T-helper 17 cell (primary cell): Measurements from ENCODE around the gene ARHGAP19. TPM values are rescaled to one million over a fixed set of nuclear protein-coding genes. Genes with fewer than 3 reads are reported as not detected.
A peak's percentile ranks its signal among the peaks of the same experiment; 100 is the strongest.
"Not testable (repeated sequence)": the region's sequence is repeated elsewhere in the genome, so short reads cannot be mapped to it uniquely, and the experiment has no call there.

Experiments used
- ATAC-seq: fragments of 150-1000 bp; cut with Tn5 transposase; 2 replicates; pipeline ENCODE4 v1.10.0; 2021; ENCODE audit warnings: mild to moderate bottlenecking, moderate library complexity
- DNase-seq, 3 donors: peaks; one replicate each; pipeline versions ENCODE4 v3.0.0 to v3.0.0-alpha.2; 2020 to 2021
- H3K9me3 ChIP-seq: one replicate; pipeline ENCODE4 v1.7.0; 2013; ENCODE audit warnings: low read length, mild to moderate bottlenecking; ENCODE audit not compliant: control insufficient read depth, poor library complexity, severe bottlenecking
- H3K27ac Mint-ChIP-seq: one replicate; pipeline ENCODE4 v1.8.0; 2022; ENCODE audit warnings: mild to moderate bottlenecking, moderate library complexity, mixed read lengths
- H3K27me3 Mint-ChIP-seq: one replicate; pipeline ENCODE4 v1.8.0; 2022; ENCODE audit warnings: mixed read lengths
- H3K36me3 Mint-ChIP-seq: one replicate; pipeline ENCODE4 v1.8.0; 2022; ENCODE audit warnings: low read depth, mixed read lengths
- H3K4me1 Mint-ChIP-seq: one replicate; pipeline ENCODE4 v1.8.0; 2022; ENCODE audit warnings: mild to moderate bottlenecking, mixed read lengths
- H3K4me3 Mint-ChIP-seq: one replicate; pipeline ENCODE4 v1.8.0; 2022; ENCODE audit warnings: mild to moderate bottlenecking, moderate library complexity, mixed read lengths
- total RNA-seq, 4 donors: library from RNA in 2 of 4; stranded (reverse) in 2 of 4; gene quantifications; one replicate each; pipeline ENCODE4 v1.2.3 and lab custom pipeline; 2022 to 2026

Gene ARHGAP19
- total RNA-seq, 2 donors from 2014 or later, result 9.3 to 15.7 TPM

GRCh38 chr10:97290076-97290475, 2.4 kb downstream of the ARHGAP19 start:
- peaks cover 20% of the 10 kb centered on the region for H3K4me1 Mint-ChIP-seq
- DNase-seq, H3K36me3 Mint-ChIP-seq, H3K27me3 Mint-ChIP-seq, ATAC-seq, H3K9me3 ChIP-seq, H3K27ac Mint-ChIP-seq, H3K4me3 Mint-ChIP-seq: not testable (repeated sequence)

GRCh38 chr10:97280783-97281182, 11.7 kb downstream of the ARHGAP19 start:
- no peaks in the 10 kb centered on the region for H3K36me3 Mint-ChIP-seq
- H3K27ac Mint-ChIP-seq, result no peak overlapping the region
- H3K27me3 Mint-ChIP-seq, result no peaks in the 10 kb centered on the region
- no peaks in the 10 kb centered on the region for H3K9me3 ChIP-seq
- ATAC-seq, result no peak
- no peak overlapping the region for H3K4me3 Mint-ChIP-seq
- no peak for DNase-seq
- H3K4me1 Mint-ChIP-seq, result peaks cover 8% of the 10 kb centered on the region

GRCh38 chr10:97279121-97279815, 13.2 kb downstream of the ARHGAP19 start:
- Mint-ChIP-seq H3K4me1 (peaks cover 8% of the 10 kb centered on the region), H3K4me3 (no peak overlapping the region), H3K36me3 (no peaks in the 10 kb centered on the region), H3K27me3 (no peaks in the 10 kb centered on the region), H3K27ac (peak overlapping the region; percentile 34)
- no peaks in the 10 kb centered on the region for H3K9me3 ChIP-seq
- ATAC-seq (no peak), DNase-seq (no peak)

GRCh38 chr10:97278491-97278989, 13.9 kb downstream of the ARHGAP19 start:
- Mint-ChIP-seq H3K27ac (no peak overlapping the region), H3K36me3 (no peaks in the 10 kb centered on the region), H3K27me3 (no peaks in the 10 kb centered on the region), H3K4me1 (peaks cover 8% of the 10 kb centered on the region), H3K4me3 (no peak overlapping the region)
- DNase-seq (no peak), ATAC-seq (peak; percentile 87)
- no peaks in the 10 kb centered on the region for H3K9me3 ChIP-seq

GRCh38 chr10:97277551-97277950, 14.9 kb downstream of the ARHGAP19 start:
- Mint-ChIP-seq H3K27me3 (no peaks in the 10 kb centered on the region), H3K4me3 (no peak overlapping the region), H3K36me3 (no peaks in the 10 kb centered on the region), H3K4me1 (peaks cover 8% of the 10 kb centered on the region), H3K27ac (no peak overlapping the region)
- DNase-seq (no peak), ATAC-seq (no peak)
- H3K9me3 ChIP-seq, result no peaks in the 10 kb centered on the region

- ATAC-seq (no peak), DNase-seq (no peak)
- no peak overlapping the region for H3K4me3 Mint-ChIP-seq
- no peaks in the 10 kb centered on the region for H3K36me3 Mint-ChIP-seq
- H3K27me3 Mint-ChIP-seq, result no peaks in the 10 kb centered on the region
- H3K4me1 Mint-ChIP-seq, result peaks cover 6% of the 10 kb centered on the region
- H3K27ac Mint-ChIP-seq, result no peak overlapping the region
- H3K9me3 ChIP-seq, result no peaks in the 10 kb centered on the region
Observed at GRCh38 chr10:97274828-97275227, 17.6 kb downstream of the ARHGAP19 start.

- H3K36me3 Mint-ChIP-seq, result no peaks in the 10 kb centered on the region
- H3K27me3 Mint-ChIP-seq, result no peaks in the 10 kb centered on the region
- ATAC-seq, result no peak
- no peaks in the 10 kb centered on the region for H3K9me3 ChIP-seq
- DNase-seq, result no peak
- H3K27ac Mint-ChIP-seq, result no peak overlapping the region
- H3K4me3 Mint-ChIP-seq, result no peak overlapping the region
- H3K4me1 Mint-ChIP-seq, result peaks cover 5% of the 10 kb centered on the region
Observed at GRCh38 chr10:97273700-97274099, 18.7 kb downstream of the ARHGAP19 start.

- ATAC-seq, result no peak
- DNase-seq, result no peak
- H3K27me3 Mint-ChIP-seq, result no peaks in the 10 kb centered on the region
- no peaks in the 10 kb centered on the region for H3K9me3 ChIP-seq
- no peak overlapping the region for H3K4me3 Mint-ChIP-seq
- H3K4me1 Mint-ChIP-seq, result peaks cover 13% of the 10 kb centered on the region
- H3K27ac Mint-ChIP-seq, result no peak overlapping the region
- no peaks in the 10 kb centered on the region for H3K36me3 Mint-ChIP-seq
Observed at GRCh38 chr10:97270523-97271154, 21.8 kb downstream of the ARHGAP19 start.

GRCh38 chr10:97267671-97268070, 24.8 kb downstream of the ARHGAP19 start:
- peaks cover 16% of the 10 kb centered on the region for H3K4me1 Mint-ChIP-seq
- ATAC-seq (no peak), DNase-seq (no peak)
- H3K27me3 Mint-ChIP-seq, result no peaks in the 10 kb centered on the region
- no peak overlapping the region for H3K4me3 Mint-ChIP-seq
- no peaks in the 10 kb centered on the region for H3K9me3 ChIP-seq
- no peak overlapping the region for H3K27ac Mint-ChIP-seq
- H3K36me3 Mint-ChIP-seq, result no peaks in the 10 kb centered on the region

- H3K9me3 ChIP-seq, H3K27me3 Mint-ChIP-seq, H3K4me3 Mint-ChIP-seq, H3K27ac Mint-ChIP-seq, H3K36me3 Mint-ChIP-seq, ATAC-seq, DNase-seq: not testable (repeated sequence)
- peaks cover 15% of the 10 kb centered on the region for H3K4me1 Mint-ChIP-seq
Observed at GRCh38 chr10:97265095-97265494, 27.3 kb downstream of the ARHGAP19 start.

GRCh38 chr10:97263971-97264370, 28.5 kb downstream of the ARHGAP19 start:
- ATAC-seq (no peak), DNase-seq (no peak)
- Mint-ChIP-seq H3K27ac (no peak overlapping the region), H3K36me3 (peaks cover 3% of the 10 kb centered on the region), H3K4me3 (no peak overlapping the region), H3K27me3 (no peaks in the 10 kb centered on the region), H3K4me1 (peaks cover 12% of the 10 kb centered on the region)
- no peaks in the 10 kb centered on the region for H3K9me3 ChIP-seq

GRCh38 chr10:97261656-97262055, 30.8 kb downstream of the ARHGAP19 start:
- H3K9me3 ChIP-seq, result no peaks in the 10 kb centered on the region
- ATAC-seq, result no peak
- Mint-ChIP-seq H3K4me1 (peaks cover 3% of the 10 kb centered on the region), H3K27ac (no peak overlapping the region), H3K27me3 (no peaks in the 10 kb centered on the region), H3K4me3 (no peak overlapping the region), H3K36me3 (peaks cover 3% of the 10 kb centered on the region)
- no peak for DNase-seq

GRCh38 chr10:97261183-97261582, 31.3 kb downstream of the ARHGAP19 start:
- Mint-ChIP-seq H3K4me1 (peaks cover 4% of the 10 kb centered on the region), H3K27ac (no peak overlapping the region), H3K27me3 (no peaks in the 10 kb centered on the region), H3K36me3 (peaks cover 3% of the 10 kb centered on the region), H3K4me3 (no peak overlapping the region)
- H3K9me3 ChIP-seq, result no peaks in the 10 kb centered on the region
- DNase-seq, result no peak
- ATAC-seq, result no peak

- Mint-ChIP-seq H3K4me3 (no peak overlapping the region), H3K36me3 (peaks cover 7% of the 10 kb centered on the region), H3K27me3 (no peaks in the 10 kb centered on the region), H3K4me1 (peaks cover 6% of the 10 kb centered on the region), H3K27ac (no peak overlapping the region)
- DNase-seq (no peak), ATAC-seq (no peak)
- no peaks in the 10 kb centered on the region for H3K9me3 ChIP-seq
Observed at GRCh38 chr10:97259119-97259518, 33.3 kb downstream of the ARHGAP19 start.
